HEK293T (cell line): Measurements from ENCODE around the gene MGLL.

Experiments used
- ARNT ChIP-seq: fragments of 450-650 bp; IDR thresholded peaks from 2 replicates; pipeline ENCODE4 v1.6.1; 2017; ENCODE audit warnings: mild to moderate bottlenecking
- CTBP1 ChIP-seq: fragments of 450-650 bp; IDR thresholded peaks from 2 replicates; pipeline ENCODE4 v1.6.1; 2016; ENCODE audit warnings: borderline replicate concordance
- FOXA1 ChIP-seq: fragments of 450-650 bp; IDR thresholded peaks from 2 replicates; pipeline ENCODE4 v1.6.1; 2016; ENCODE audit warnings: mild to moderate bottlenecking
- FOXM1 ChIP-seq: fragments of 450-650 bp; IDR thresholded peaks from 2 replicates; pipeline ENCODE4 v1.6.1; 2017; ENCODE audit warnings: mild to moderate bottlenecking, borderline replicate concordance
- L3MBTL2 ChIP-seq: fragments of 450-650 bp; conservative IDR thresholded peaks from 2 replicates; pipeline ENCODE4 v1.6.1; 2016; ENCODE audit warnings: mild to moderate bottlenecking
- LEF1 ChIP-seq: fragments of 450-650 bp; IDR thresholded peaks from 2 replicates; pipeline ENCODE4 v1.6.1; 2017; ENCODE audit warnings: mild to moderate bottlenecking, borderline replicate concordance
- NFRKB ChIP-seq: fragments of 450-650 bp; IDR thresholded peaks from 2 replicates; pipeline ENCODE4 v1.6.1; 2016; ENCODE audit warnings: mild to moderate bottlenecking, moderate library complexity
- PKNOX1 ChIP-seq: fragments of 450-650 bp; IDR thresholded peaks from 2 replicates; pipeline ENCODE4 v1.6.1; 2016
- SP1 ChIP-seq: fragments of 450-650 bp; IDR thresholded peaks from 2 replicates; pipeline ENCODE4 v1.6.1; 2017
- SUZ12 ChIP-seq: fragments of 450-650 bp; IDR thresholded peaks from 2 replicates; pipeline ENCODE4 v1.6.1; 2016; ENCODE audit warnings: mild to moderate bottlenecking
- TARDBP ChIP-seq: fragments of 450-650 bp; IDR thresholded peaks from 2 replicates; pipeline ENCODE4 v1.6.1; 2016

GRCh38 chr3:127731546-127732289 is 90.6 kb downstream of the MGLL start:
- no peak for TF ChIP-seq SP1
- no peak for TF ChIP-seq SUZ12
- no peak for TF ChIP-seq LEF1
- no peak for TF ChIP-seq FOXM1
- no peak for TF ChIP-seq TARDBP
- no peak for TF ChIP-seq L3MBTL2
- TF ChIP-seq ARNT = no peak
- no peak for TF ChIP-seq PKNOX1
- TF ChIP-seq FOXA1 = no peak
- no peak for TF ChIP-seq NFRKB
- TF ChIP-seq CTBP1 = no peak
